Measurements from ENCODE around the gene NFE2L3.

Gene NFE2L3

GRCh38 chr7:26201247-26202018 is 49.4 kb downstream of the NFE2L3 start, which contains the start of gene CBX3:
Gene CBX3 (plus strand): TSS chr7:26201745. CDS start chr7:26202999, 1,254 bp downstream.
- TF ChIP-seq CTCF (IDR thresholded peaks at IDR 0.05; ENCODE audit: insufficient read depth, low read depth, low read length, missing control alignments): no peak
- peak within 1 kb of the TSS; percentile 93 for H3K4me3 ChIP-seq (ENCODE audit: low read depth, low read length)
- DNase-seq (ENCODE audit: low read depth): peak; percentile 96

DNA sequence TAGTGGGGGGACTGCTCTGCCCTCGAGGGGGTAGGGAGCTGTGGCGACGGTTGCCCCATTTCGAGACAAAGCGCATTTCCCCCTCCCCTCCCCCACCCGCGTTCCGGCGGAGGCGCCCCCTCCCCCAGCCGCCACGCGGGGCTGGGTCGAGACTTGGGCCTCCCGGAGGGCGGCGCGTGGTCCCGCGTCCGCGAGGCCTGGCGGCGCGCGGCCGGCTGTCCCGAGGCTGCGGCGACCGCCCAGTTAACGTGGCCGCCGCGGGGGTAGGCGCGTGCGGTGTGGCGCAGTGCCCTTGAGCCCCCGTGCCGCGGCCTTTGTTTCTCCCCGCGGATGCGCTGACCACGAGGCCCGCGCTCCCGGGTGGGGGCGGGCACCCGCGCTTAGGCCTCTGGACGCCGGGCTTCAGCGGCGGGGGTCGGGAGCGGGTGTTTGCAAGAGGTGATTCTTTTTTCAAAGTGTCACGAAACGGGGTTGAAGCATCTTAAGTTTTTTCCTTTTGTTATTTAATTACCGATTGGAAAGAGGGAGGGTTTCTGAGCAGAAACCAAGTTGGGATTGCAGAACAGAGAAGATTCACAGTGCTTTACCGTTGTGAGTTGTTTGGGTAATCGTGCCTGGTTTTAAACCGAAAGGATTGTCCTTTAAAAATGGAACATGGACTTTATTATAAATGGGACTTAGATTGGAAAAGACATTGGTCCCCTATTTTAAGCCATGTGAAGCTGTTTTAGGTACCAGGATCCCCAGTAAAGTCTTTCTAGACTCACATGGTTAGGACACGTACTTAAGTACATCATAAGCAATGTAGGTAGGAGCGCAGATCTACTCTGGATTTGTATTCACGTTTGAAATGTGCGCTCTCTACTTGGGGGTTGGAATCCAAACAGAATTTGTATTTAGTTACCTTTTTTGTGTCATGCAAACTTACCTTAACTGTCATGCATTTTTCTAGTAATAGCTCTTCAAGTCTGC is 50.3 kb downstream of the NFE2L3 start:
- peak overlapping the region; percentile 93 for H3K4me3 ChIP-seq (ENCODE audit: low read depth, low read length)
- peak; percentile 66 for DNase-seq (ENCODE audit: low read depth)
- no peak for TF ChIP-seq CTCF (IDR thresholded peaks at IDR 0.05; ENCODE audit: insufficient read depth, low read depth, low read length, missing control alignments)

GRCh38 chr7:26203016-26203415 is 51.0 kb downstream of the NFE2L3 start:
- no peak for TF ChIP-seq CTCF (IDR thresholded peaks at IDR 0.05; ENCODE audit: insufficient read depth, low read depth, low read length, missing control alignments)
- no peak for DNase-seq (ENCODE audit: low read depth)
- peak overlapping the region; percentile 93 for H3K4me3 ChIP-seq (ENCODE audit: low read depth, low read length)

GRCh38 chr7:26208040-26208439 is 56.0 kb downstream of the NFE2L3 start:
- DNase-seq (ENCODE audit: low read depth): no peak
- TF ChIP-seq CTCF (IDR thresholded peaks at IDR 0.05; ENCODE audit: insufficient read depth, low read depth, low read length, missing control alignments): no peak
- no peak overlapping the region for H3K4me3 ChIP-seq (ENCODE audit: low read depth, low read length)

- no peak for TF ChIP-seq CTCF (IDR thresholded peaks at IDR 0.05; ENCODE audit: insufficient read depth, low read depth, low read length, missing control alignments)
- DNase-seq (ENCODE audit: low read depth): no peak
- H3K4me3 ChIP-seq (ENCODE audit: low read depth, low read length): no peak overlapping the region
These were observed 61.1 kb downstream of the NFE2L3 start for GRCh38 chr7:26212921-26213718.

- TF ChIP-seq CTCF (IDR thresholded peaks at IDR 0.05; ENCODE audit: insufficient read depth, low read depth, low read length, missing control alignments): no peak
- DNase-seq (ENCODE audit: low read depth): no peak
These were observed 62.0 kb downstream of the NFE2L3 start for GRCh38 chr7:26213807-26214515.

More at GRCh38 chr7:26213807-26214515, 62.0 kb downstream of the NFE2L3 start:
- no peak overlapping the region for H3K4me3 ChIP-seq (ENCODE audit: low read depth, low read length)

Data from GM12865 (cell line).